GM12878 (cell line): Measurements from ENCODE around the gene EPOP. TPM values are rescaled to one million over a fixed set of nuclear protein-coding genes. Genes with fewer than 3 reads are reported as not detected.
A peak's percentile ranks its signal among the peaks of the same experiment; 100 is the strongest.

Source experiments
- ATF7 ChIP-seq: fragments of 450-650 bp; IDR thresholded peaks from 2 replicates; pipeline ENCODE4 v1.6.1; 2016; ENCODE audit warnings: low read depth, mild to moderate bottlenecking
- BHLHE40 ChIP-seq, 2 experiments: fragments of 450-650 bp in 1 of 2; IDR thresholded peaks; 2 replicates each; pipeline ENCODE4 v1.6.1; 2011 to 2017; ENCODE audit warnings: low read depth in 2 of 2, borderline replicate concordance in 1 of 2, improper control_type of control experiment in 1 of 2, low read length in 1 of 2, mild to moderate bottlenecking in 1 of 2
- BRCA1 ChIP-seq: IDR thresholded peaks from 2 replicates; pipeline ENCODE4 v1.6.1; 2011; ENCODE audit warnings: low read depth, low read length, improper control_type of control experiment
- CHD1 ChIP-seq: IDR thresholded peaks from 2 replicates; pipeline ENCODE4 v1.6.1; 2012; ENCODE audit warnings: low read depth, low read length, improper control_type of control experiment
- CHD2 ChIP-seq: IDR thresholded peaks from 2 replicates; pipeline ENCODE4 v1.6.1; 2011; ENCODE audit warnings: low read depth, low read length, improper control_type of control experiment, borderline replicate concordance
- MTA2 ChIP-seq: fragments of 450-650 bp; IDR thresholded peaks from 2 replicates; pipeline ENCODE4 v1.6.1; 2016; ENCODE audit warnings: low read depth, mild to moderate bottlenecking, moderate library complexity
- MXI1 ChIP-seq: fragments of 150-350 bp; IDR thresholded peaks from 2 replicates; pipeline ENCODE4 v1.6.1; 2011; ENCODE audit warnings: low read depth, mild to moderate bottlenecking, inconsistent platforms, low read length, improper control_type of control experiment
- PAX5 ChIP-seq: IDR thresholded peaks from 2 replicates; pipeline ENCODE4 v1.6.1; 2011; ENCODE audit warnings: low read depth, low read length, borderline replicate concordance
- RAD21 ChIP-seq: IDR thresholded peaks from 2 replicates; pipeline ENCODE4 v1.6.1; 2011; ENCODE audit warnings: mild to moderate bottlenecking, low read depth, low read length, moderate library complexity; ENCODE audit not compliant: insufficient read depth
- SP1 ChIP-seq: IDR thresholded peaks from one replicate; pipeline ENCODE4 v1.6.1; 2011; ENCODE audit warnings: low read depth, low read length
- ZBED1 ChIP-seq: IDR thresholded peaks from 2 replicates; pipeline ENCODE4 v1.6.1; 2016; ENCODE audit warnings: borderline replicate concordance
- polyA plus RNA-seq, 11 experiments: library from polyadenylated mRNA; depleted of rRNA in 4 of 11; unstranded in 6 of 11; stranded (reverse) in 5 of 11; fragments of >200 nt; fragmentation: Nextera tagmentation in 4 of 11; fragmentation: Illumina TruSeq in 1 of 11; extraction: Ambion mirVana in 4 of 11; extraction: Trizol in 1 of 11; gene quantifications; 1 replicate in 1 of 11; 2 replicates in 10 of 11; pipeline versions ENCODE4 v1.2.1 to v1.2.3, GENCODE V29; 2011 to 2016; ENCODE audit warnings: inconsistent platforms in 2 of 11, missing spikeins in 2 of 11, low read depth in 1 of 11
- total RNA-seq, 4 experiments: library from RNA; depleted of rRNA in 3 of 4; stranded (reverse); fragments of >200 nt in 3 of 4; fragmentation: Illumina TruSeq in 1 of 4; extraction: Trizol in 1 of 4; gene quantifications; 2 replicates each; pipeline versions ENCODE4 v1.2.1 to v1.2.3, GENCODE V29; 2013 to 2021
- TF ChIP-seq, protein P1 (sequence below): IDR thresholded peaks from 2 replicates; pipeline ENCODE4 v1.6.1; 2012; ENCODE audit warnings: improper control_type of control experiment, low read depth, low read length; ENCODE audit not compliant: insufficient replicate concordance
- TF ChIP-seq, protein P2 (sequence below): fragments of 150-350 bp; IDR thresholded peaks from 2 replicates; pipeline ENCODE4 v1.6.1; 2014; ENCODE audit warnings: mild to moderate bottlenecking, low read depth, low read length
- TF ChIP-seq, protein P3 (sequence below): IDR thresholded peaks from 2 replicates; pipeline ENCODE4 v1.6.1; 2011; ENCODE audit warnings: borderline replicate concordance, low read depth, mild to moderate bottlenecking, moderate library complexity, low read length; ENCODE audit not compliant: insufficient read depth, poor library complexity, severe bottlenecking
- TF ChIP-seq, protein P4 (sequence below): fragments of 450-650 bp; IDR thresholded peaks from 2 replicates; pipeline ENCODE4 v1.6.1; 2018; ENCODE audit warnings: borderline replicate concordance, mild to moderate bottlenecking; ENCODE audit not compliant: partially characterized antibody

The EPOP gene
- total and polyA plus RNA-seq, 10 of the 15 experiments (the other 5 are each of a cell fraction or from before 2014, with no cell fraction given) = 0.53 to 9.0 (median 3.7) TPM

DNA sequence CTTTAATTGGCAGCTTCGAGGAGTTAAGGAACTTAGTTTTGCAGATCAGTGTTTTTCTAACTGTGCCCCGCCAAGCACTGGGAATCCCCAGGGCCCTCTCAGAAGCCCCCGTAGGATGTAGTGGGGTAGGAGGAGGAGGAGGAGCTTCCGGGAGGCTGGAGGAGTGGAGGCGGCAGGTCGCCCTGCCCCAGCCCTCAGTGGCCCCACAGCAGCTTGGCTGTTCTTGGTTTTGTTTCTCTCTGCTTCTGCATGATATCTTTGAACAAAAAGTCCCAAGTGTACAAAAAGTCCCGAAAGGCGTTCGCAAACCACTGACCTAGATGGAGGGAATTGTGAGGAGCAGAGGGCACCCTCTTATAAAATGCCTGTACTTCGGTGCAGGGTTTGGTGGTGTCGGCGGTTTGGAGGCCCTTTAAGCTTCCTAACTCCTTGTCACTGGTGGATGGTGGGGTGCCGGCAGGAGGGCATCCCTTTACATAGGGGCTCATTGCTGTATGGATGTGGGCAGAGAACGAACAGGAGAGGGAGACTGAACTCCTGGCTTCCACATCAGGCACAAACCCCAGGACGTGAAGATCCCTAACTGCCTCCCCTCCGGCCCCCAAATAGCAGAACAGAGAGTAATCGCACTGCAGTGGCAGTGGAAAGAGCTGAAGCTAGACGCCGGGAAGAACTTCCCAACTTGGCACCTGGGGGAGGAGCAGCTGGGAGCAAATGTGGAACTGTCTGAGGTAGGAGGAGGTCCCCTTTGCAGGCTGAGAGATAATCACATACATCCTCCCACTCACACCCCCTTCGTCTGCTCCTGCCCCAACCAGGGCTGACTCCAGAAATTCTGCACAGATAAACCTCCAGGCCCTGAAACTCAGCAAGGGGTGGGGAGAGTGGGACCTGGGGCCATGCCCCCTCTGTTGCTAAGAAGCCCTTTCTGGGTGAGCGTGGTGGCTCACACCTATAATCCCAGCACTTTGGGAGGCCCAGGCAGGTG lies 20.1 kb downstream of the EPOP start (continued):
- TF ChIP-seq, protein P1, sequence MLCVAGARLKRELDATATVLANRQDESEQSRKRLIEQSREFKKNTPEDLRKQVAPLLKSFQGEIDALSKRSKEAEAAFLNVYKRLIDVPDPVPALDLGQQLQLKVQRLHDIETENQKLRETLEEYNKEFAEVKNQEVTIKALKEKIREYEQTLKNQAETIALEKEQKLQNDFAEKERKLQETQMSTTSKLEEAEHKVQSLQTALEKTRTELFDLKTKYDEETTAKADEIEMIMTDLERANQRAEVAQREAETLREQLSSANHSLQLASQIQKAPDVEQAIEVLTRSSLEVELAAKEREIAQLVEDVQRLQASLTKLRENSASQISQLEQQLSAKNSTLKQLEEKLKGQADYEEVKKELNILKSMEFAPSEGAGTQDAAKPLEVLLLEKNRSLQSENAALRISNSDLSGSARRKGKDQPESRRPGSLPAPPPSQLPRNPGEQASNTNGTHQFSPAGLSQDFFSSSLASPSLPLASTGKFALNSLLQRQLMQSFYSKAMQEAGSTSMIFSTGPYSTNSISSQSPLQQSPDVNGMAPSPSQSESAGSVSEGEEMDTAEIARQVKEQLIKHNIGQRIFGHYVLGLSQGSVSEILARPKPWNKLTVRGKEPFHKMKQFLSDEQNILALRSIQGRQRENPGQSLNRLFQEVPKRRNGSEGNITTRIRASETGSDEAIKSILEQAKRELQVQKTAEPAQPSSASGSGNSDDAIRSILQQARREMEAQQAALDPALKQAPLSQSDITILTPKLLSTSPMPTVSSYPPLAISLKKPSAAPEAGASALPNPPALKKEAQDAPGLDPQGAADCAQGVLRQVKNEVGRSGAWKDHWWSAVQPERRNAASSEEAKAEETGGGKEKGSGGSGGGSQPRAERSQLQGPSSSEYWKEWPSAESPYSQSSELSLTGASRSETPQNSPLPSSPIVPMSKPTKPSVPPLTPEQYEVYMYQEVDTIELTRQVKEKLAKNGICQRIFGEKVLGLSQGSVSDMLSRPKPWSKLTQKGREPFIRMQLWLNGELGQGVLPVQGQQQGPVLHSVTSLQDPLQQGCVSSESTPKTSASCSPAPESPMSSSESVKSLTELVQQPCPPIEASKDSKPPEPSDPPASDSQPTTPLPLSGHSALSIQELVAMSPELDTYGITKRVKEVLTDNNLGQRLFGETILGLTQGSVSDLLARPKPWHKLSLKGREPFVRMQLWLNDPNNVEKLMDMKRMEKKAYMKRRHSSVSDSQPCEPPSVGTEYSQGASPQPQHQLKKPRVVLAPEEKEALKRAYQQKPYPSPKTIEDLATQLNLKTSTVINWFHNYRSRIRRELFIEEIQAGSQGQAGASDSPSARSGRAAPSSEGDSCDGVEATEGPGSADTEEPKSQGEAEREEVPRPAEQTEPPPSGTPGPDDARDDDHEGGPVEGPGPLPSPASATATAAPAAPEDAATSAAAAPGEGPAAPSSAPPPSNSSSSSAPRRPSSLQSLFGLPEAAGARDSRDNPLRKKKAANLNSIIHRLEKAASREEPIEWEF = no peak
- TF ChIP-seq BRCA1 (no peak), CHD2 (no peak), MTA2 (no peak; the same call in 1 of the 2 replicates), ATF7 (no peak), ZBED1 (no peak), BHLHE40 (IDR thresholded peaks at IDR 0.05; ENCODE audit: borderline replicate concordance in 1 of 2, low read depth in 2 of 2, low read length in 1 of 2) (0 out of 4 replicates have a peak, but pooled peaks of 1 of the 2 experiments have one; percentile 2), CHD1 (no peak), RAD21 (no peak), PAX5 (no peak), SP1 (peak; percentile 40), MXI1 (no peak)
- TF ChIP-seq, protein P2, sequence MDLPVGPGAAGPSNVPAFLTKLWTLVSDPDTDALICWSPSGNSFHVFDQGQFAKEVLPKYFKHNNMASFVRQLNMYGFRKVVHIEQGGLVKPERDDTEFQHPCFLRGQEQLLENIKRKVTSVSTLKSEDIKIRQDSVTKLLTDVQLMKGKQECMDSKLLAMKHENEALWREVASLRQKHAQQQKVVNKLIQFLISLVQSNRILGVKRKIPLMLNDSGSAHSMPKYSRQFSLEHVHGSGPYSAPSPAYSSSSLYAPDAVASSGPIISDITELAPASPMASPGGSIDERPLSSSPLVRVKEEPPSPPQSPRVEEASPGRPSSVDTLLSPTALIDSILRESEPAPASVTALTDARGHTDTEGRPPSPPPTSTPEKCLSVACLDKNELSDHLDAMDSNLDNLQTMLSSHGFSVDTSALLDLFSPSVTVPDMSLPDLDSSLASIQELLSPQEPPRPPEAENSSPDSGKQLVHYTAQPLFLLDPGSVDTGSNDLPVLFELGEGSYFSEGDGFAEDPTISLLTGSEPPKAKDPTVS = no peak
- TF ChIP-seq, protein P3, sequence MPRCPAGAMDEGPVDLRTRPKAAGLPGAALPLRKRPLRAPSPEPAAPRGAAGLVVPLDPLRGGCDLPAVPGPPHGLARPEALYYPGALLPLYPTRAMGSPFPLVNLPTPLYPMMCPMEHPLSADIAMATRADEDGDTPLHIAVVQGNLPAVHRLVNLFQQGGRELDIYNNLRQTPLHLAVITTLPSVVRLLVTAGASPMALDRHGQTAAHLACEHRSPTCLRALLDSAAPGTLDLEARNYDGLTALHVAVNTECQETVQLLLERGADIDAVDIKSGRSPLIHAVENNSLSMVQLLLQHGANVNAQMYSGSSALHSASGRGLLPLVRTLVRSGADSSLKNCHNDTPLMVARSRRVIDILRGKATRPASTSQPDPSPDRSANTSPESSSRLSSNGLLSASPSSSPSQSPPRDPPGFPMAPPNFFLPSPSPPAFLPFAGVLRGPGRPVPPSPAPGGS = no peak
- TF ChIP-seq, protein P4, sequence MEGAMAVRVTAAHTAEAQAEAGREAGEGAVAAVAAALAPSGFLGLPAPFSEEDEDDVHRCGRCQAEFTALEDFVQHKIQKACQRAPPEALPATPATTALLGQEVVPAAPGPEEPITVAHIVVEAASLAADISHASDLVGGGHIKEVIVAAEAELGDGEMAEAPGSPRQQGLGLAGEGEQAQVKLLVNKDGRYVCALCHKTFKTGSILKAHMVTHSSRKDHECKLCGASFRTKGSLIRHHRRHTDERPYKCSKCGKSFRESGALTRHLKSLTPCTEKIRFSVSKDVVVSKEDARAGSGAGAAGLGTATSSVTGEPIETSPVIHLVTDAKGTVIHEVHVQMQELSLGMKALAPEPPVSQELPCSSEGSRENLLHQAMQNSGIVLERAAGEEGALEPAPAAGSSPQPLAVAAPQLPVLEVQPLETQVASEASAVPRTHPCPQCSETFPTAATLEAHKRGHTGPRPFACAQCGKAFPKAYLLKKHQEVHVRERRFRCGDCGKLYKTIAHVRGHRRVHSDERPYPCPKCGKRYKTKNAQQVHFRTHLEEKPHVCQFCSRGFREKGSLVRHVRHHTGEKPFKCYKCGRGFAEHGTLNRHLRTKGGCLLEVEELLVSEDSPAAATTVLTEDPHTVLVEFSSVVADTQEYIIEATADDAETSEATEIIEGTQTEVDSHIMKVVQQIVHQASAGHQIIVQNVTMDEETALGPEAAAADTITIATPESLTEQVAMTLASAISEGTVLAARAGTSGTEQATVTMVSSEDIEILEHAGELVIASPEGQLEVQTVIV = no peak
